OCI-LY7 (cell line): ENCODE data around the gene PASD1. TPM values are rescaled to one million over a fixed set of nuclear protein-coding genes. Genes with fewer than 3 reads are reported as not detected.

Experiments
- BruUV-seq: library from RNA; stranded (reverse); fragments of 400-500 nt; replicated peaks from 2 replicates; lab custom pipeline; 2021; lab: Mats Ljungman, UMichigan
- CTCF ChIA-PET: fragments of 300-600 bp; sonication (Branson Sonifier 250); formaldehyde crosslinking; loops from one replicate; lab custom pipeline; 2022; ENCODE audit warnings: antibody characterized with exemption; ENCODE audit not compliant: unreplicated experiment; lab: Charles Lee
- POLR2A ChIA-PET: fragments of 300-600 bp; sonication (Branson Sonifier 250); formaldehyde crosslinking; loops from one replicate; lab custom pipeline; 2022; ENCODE audit warnings: antibody characterized with exemption; lab: Charles Lee
- DNase-seq: peaks from one replicate; pipeline ENCODE4 v3.0.0-alpha.2; 2015; ENCODE audit warnings: low spot score
- H2AFZ ChIP-seq: fragments of 200-600 bp; sonication (generic), shearing (Covaris generic); 2 replicates; pipeline ENCODE4 v1.6.1; 2014; ENCODE audit warnings: mild to moderate bottlenecking, antibody characterized with exemption, low read length, moderate library complexity
- H3K27ac ChIP-seq: fragments of 200-600 bp; sonication (generic); 2 replicates; pipeline ENCODE4 v1.5.1; 2014; ENCODE audit warnings: mixed run types, low read depth, mild to moderate bottlenecking, moderate library complexity, low read length, inconsistent platforms; ENCODE audit not compliant: poor library complexity, severe bottlenecking
- H3K36me3 ChIP-seq: fragments of 200-600 bp; sonication (generic); 2 replicates; pipeline ENCODE4 v1.6.1; 2014; ENCODE audit warnings: mild to moderate bottlenecking, antibody characterized with exemption, low read length, moderate library complexity, mixed read lengths; ENCODE audit not compliant: insufficient read depth
- H3K4me1 ChIP-seq: fragments of 200-600 bp; sonication (generic); 2 replicates; pipeline ENCODE4 v1.5.1; 2014; ENCODE audit warnings: mild to moderate bottlenecking, low read length; ENCODE audit not compliant: insufficient read depth, poor library complexity, severe bottlenecking
- H3K4me2 ChIP-seq: fragments of 200-600 bp; sonication (generic); 2 replicates; pipeline ENCODE4 v1.6.1; 2014; ENCODE audit warnings: mild to moderate bottlenecking, low read length
- H3K4me3 ChIP-seq: fragments of 200-600 bp; sonication (generic); 2 replicates; pipeline ENCODE4 v1.5.1; 2014; ENCODE audit warnings: mild to moderate bottlenecking, low read depth, low read length; ENCODE audit not compliant: poor library complexity, severe bottlenecking
- H3K79me2 ChIP-seq: fragments of 200-600 bp; sonication (generic); 2 replicates; pipeline ENCODE4 v1.6.1; 2016; ENCODE audit warnings: low read depth, mild to moderate bottlenecking, low read length, moderate library complexity, mixed read lengths; ENCODE audit not compliant: insufficient read depth
- H3K9me2 ChIP-seq: fragments of 200-600 bp; sonication (generic); 2 replicates; pipeline ENCODE4 v1.6.1; 2016; ENCODE audit warnings: mild to moderate bottlenecking, low read length, mixed read lengths; ENCODE audit not compliant: insufficient read depth
- H3K9me3 ChIP-seq: fragments of 200-600 bp; sonication (generic); 2 replicates; pipeline ENCODE4 v1.6.1; 2014; ENCODE audit warnings: mild to moderate bottlenecking, mixed run types, low read length, mixed read lengths
- H4K20me1 ChIP-seq: fragments of 200-600 bp; sonication (generic); 2 replicates; pipeline ENCODE4 v1.6.1; 2014; ENCODE audit warnings: mild to moderate bottlenecking, antibody characterized with exemption, low read length, moderate library complexity, mixed read lengths; ENCODE audit not compliant: insufficient read depth
- EZH2phosphoT487 ChIP-seq: fragments of 200-600 bp; sonication (generic); IDR thresholded peaks from 2 replicates; pipeline ENCODE4 v1.6.1; 2018; ENCODE audit warnings: low read depth, borderline replicate concordance, mild to moderate bottlenecking, mixed run types, antibody characterized with exemption, low read length, moderate library complexity, mixed read lengths
- intact Hi-C: fragments of 100-400 bp; cut with micrococcal nuclease; formaldehyde crosslinking; loops from one replicate; pipeline ENCODE4 v1.10.0; 2022; ENCODE audit not compliant: unreplicated experiment
- total RNA-seq, 2 experiments: library from RNA; depleted of rRNA in 1 of 2; stranded (reverse); fragments of >200 nt in 1 of 2; shearing (Covaris generic) in 1 of 2; gene quantifications; 2 replicates each; pipeline ENCODE4 v1.2.3, GENCODE V29; 2014 to 2022
- TF ChIP-seq, protein P1 (sequence below): fragments of 200-600 bp; sonication (generic); conservative IDR thresholded peaks from 2 replicates; pipeline ENCODE4 v1.5.1; 2014; ENCODE audit warnings: mild to moderate bottlenecking, antibody characterized with exemption, low read length, moderate library complexity, mixed read lengths

PASD1 gene
- total RNA-seq, 2 experiments from 2014 or later = not detected

DNA sequence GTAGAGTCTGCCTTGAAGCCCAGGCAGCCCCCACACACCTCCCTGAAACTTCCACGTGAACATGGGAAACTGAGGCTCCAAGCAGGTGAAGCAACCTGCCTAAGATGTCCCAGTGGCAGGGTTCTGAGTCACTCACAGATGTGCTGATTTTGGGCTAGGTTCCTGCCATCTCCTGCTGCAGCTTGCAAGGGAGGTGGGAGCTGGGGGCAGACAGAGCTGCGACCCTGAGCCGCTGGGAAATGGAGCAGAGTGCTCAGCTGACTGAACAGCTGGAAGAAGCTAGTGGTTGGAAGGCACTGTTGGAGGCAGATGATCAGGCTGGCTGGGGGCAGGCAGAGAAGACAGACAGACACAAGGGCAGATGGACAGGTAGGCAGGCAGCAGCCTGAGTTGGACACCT, 148.8 kb downstream of the PASD1 start:
- H3K4me2 ChIP-seq = no peak overlapping the region
- no peaks in the 10 kb centered on the region for H3K9me3 ChIP-seq
- H3K4me1 ChIP-seq = no peaks in the 10 kb centered on the region
- no peaks in the 10 kb centered on the region for H3K9me2 ChIP-seq
- no peak overlapping the region for H2AFZ ChIP-seq
- BruUV-seq = no TSS peak
- ChIA-PET CTCF (no interaction called here), POLR2A (no interaction called here)
- H3K27ac ChIP-seq = no peak overlapping the region
- H3K79me2 ChIP-seq = no peaks in the 10 kb centered on the region
- no peak for DNase-seq
- no peak for TF ChIP-seq EZH2phosphoT487
- TF ChIP-seq, protein P1, sequence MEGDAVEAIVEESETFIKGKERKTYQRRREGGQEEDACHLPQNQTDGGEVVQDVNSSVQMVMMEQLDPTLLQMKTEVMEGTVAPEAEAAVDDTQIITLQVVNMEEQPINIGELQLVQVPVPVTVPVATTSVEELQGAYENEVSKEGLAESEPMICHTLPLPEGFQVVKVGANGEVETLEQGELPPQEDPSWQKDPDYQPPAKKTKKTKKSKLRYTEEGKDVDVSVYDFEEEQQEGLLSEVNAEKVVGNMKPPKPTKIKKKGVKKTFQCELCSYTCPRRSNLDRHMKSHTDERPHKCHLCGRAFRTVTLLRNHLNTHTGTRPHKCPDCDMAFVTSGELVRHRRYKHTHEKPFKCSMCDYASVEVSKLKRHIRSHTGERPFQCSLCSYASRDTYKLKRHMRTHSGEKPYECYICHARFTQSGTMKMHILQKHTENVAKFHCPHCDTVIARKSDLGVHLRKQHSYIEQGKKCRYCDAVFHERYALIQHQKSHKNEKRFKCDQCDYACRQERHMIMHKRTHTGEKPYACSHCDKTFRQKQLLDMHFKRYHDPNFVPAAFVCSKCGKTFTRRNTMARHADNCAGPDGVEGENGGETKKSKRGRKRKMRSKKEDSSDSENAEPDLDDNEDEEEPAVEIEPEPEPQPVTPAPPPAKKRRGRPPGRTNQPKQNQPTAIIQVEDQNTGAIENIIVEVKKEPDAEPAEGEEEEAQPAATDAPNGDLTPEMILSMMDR = no peak
- intact Hi-C loops = no loop called here
- no peak overlapping the region for H3K4me3 ChIP-seq
- no peaks in the 10 kb centered on the region for H4K20me1 ChIP-seq
- no peaks in the 10 kb centered on the region for H3K36me3 ChIP-seq

DNA sequence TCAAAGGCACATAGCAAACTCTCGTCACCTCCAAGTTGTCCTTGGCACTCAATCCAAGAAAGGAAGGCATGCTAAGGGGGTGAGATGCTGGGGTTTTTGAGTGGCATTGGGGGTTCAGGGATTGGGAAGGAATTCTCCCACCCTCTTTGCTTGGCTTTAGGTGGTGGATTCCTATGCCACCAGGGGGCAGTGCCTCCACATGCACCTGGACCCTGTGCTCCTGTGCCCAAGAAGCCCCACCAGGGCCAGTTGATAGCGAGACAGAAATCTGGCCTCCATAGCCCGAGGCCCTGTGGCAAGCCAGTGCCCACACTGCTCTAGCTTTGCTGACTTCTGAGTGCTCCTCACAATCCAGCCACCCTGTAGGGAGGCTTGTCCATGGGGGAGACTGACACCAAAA, 150.4 kb downstream of the PASD1 start:
- intact Hi-C loops = no loop called here
- CTCF ChIA-PET = no interaction called here
- DNase-seq = peak; percentile 11

DNA sequence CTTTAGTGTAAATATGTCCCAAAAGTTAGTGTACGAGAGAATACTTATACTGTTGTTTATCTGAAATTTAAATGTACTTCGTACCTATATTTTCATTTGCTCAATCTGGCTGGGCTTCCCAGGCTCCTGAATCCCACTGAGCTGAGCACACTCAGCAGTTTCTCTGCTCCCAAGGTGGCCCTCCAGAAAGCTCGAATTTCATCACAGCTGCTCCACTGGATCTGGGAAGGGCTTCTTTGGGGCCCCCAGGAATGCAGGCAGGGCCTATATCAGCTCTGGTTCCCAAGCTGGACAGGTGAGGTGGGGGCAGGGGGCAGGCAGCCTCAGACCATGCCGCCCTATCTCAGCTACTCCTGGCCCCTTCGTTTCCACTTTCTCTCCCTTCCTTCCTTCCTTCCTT, 150.9 kb downstream of the PASD1 start:
- no TSS peak for BruUV-seq
- CTCF ChIA-PET = no interaction called here
- POLR2A ChIA-PET = no interaction called here

More for the DNA sequence above, 150.4 kb downstream of the PASD1 start:
- no peaks in the 10 kb centered on the region for H3K36me3 ChIP-seq
- H3K9me3 ChIP-seq = no peaks in the 10 kb centered on the region
- H3K4me3 ChIP-seq = no peak overlapping the region
- POLR2A ChIA-PET = no interaction called here
- no peak for TF ChIP-seq EZH2phosphoT487
- TF ChIP-seq, protein P1 = peak; percentile 67
- H3K27ac ChIP-seq = no peak overlapping the region
- no peaks in the 10 kb centered on the region for H3K4me1 ChIP-seq
- no peak overlapping the region for H2AFZ ChIP-seq
- no peaks in the 10 kb centered on the region for H3K9me2 ChIP-seq
- no peak overlapping the region for H3K4me2 ChIP-seq
- H3K79me2 ChIP-seq = no peaks in the 10 kb centered on the region
- no TSS peak for BruUV-seq
- no peaks in the 10 kb centered on the region for H4K20me1 ChIP-seq

More for the DNA sequence above, 150.9 kb downstream of the PASD1 start:
- no peaks in the 10 kb centered on the region for H3K4me1 ChIP-seq
- H2AFZ ChIP-seq = no peak overlapping the region
- no peaks in the 10 kb centered on the region for H3K79me2 ChIP-seq
- TF ChIP-seq, protein P1 = no peak
- no peak for TF ChIP-seq EZH2phosphoT487
- H3K4me2 ChIP-seq = no peak overlapping the region
- no peaks in the 10 kb centered on the region for H4K20me1 ChIP-seq
- H3K9me3 ChIP-seq = no peaks in the 10 kb centered on the region
- H3K27ac ChIP-seq = no peak overlapping the region
- intact Hi-C loops = no loop called here
- no peak overlapping the region for H3K4me3 ChIP-seq
- no peaks in the 10 kb centered on the region for H3K9me2 ChIP-seq
- no peaks in the 10 kb centered on the region for H3K36me3 ChIP-seq
- no peak for DNase-seq
